Osteoblast (primary cell): ENCODE measurements around the gene RHBDF2. TPM values are rescaled to one million over a fixed set of nuclear protein-coding genes. Genes with fewer than 3 reads are reported as not detected.

ENCODE experiments used
- DNase-seq: peaks from one replicate; pipeline ENCODE4 v3.0.0; 2011; ENCODE audit warnings: low spot score, mixed read lengths; ENCODE audit not compliant: insufficient read length; ENCODE audit errors: missing footprints
- H2AFZ ChIP-seq: 2 replicates; pipeline ENCODE4 v1.6.0; 2011; ENCODE audit warnings: mild to moderate bottlenecking, low read length
- H3K27ac ChIP-seq: 2 replicates; pipeline ENCODE4 v1.5.1; 2011; ENCODE audit warnings: mild to moderate bottlenecking, low read depth, low read length, moderate library complexity
- H3K27me3 ChIP-seq: 2 replicates; pipeline ENCODE4 v1.6.0; 2012; ENCODE audit warnings: mild to moderate bottlenecking, control low read depth, inconsistent platforms, low read length, moderate library complexity; ENCODE audit not compliant: insufficient read depth
- H3K36me3 ChIP-seq: 2 replicates; pipeline ENCODE4 v1.5.1; 2011; ENCODE audit warnings: mild to moderate bottlenecking, low read length, control low read depth, moderate library complexity; ENCODE audit not compliant: insufficient read depth
- H3K4me1 ChIP-seq: 2 replicates; pipeline ENCODE4 v1.5.1; 2011; ENCODE audit warnings: mild to moderate bottlenecking, low read length, control low read depth, moderate library complexity; ENCODE audit not compliant: insufficient read depth
- H3K4me2 ChIP-seq: 2 replicates; pipeline ENCODE4 v1.6.0; 2011; ENCODE audit warnings: mild to moderate bottlenecking, low read length; ENCODE audit not compliant: insufficient read depth
- H3K4me3 ChIP-seq: fragments of 200-600 bp; sonication (generic); 3 replicates; pipeline ENCODE4 v1.5.1; 2012; ENCODE audit warnings: mild to moderate bottlenecking, low read length, inconsistent platforms; ENCODE audit not compliant: insufficient read depth
- H3K79me2 ChIP-seq: 2 replicates; pipeline ENCODE4 v1.6.0; 2012; ENCODE audit warnings: mild to moderate bottlenecking, low read length, control low read depth, inconsistent platforms; ENCODE audit not compliant: insufficient read depth
- H3K9me3 ChIP-seq: 2 replicates; pipeline ENCODE4 v1.5.1; 2011; ENCODE audit warnings: low read depth, low read length, control low read depth
- H4K20me1 ChIP-seq: 2 replicates; pipeline ENCODE4 v1.6.0; 2012; ENCODE audit warnings: mild to moderate bottlenecking, low read length, control low read depth; ENCODE audit not compliant: insufficient read depth
- CTCF ChIP-seq: IDR thresholded peaks from 2 replicates; pipeline ENCODE4 v1.5.1; 2011; ENCODE audit warnings: mild to moderate bottlenecking, low read depth, low read length, moderate library complexity; ENCODE audit errors: extremely low read depth
- total RNA-seq: library from RNA; depleted of rRNA; stranded (reverse); fragments of >200 nt; gene quantifications from 2 replicates; pipeline ENCODE4 v1.2.3, GENCODE V29; 2012

The RHBDF2 gene
- total RNA-seq, 1 donor = 8.3 TPM

- H3K79me2 ChIP-seq = peaks cover 86% of the 10 kb centered on the region
- H3K9me3 ChIP-seq = no peaks in the 10 kb centered on the region
- peak overlapping the region; percentile 82 for H3K27ac ChIP-seq
- H3K36me3 ChIP-seq = no peaks in the 10 kb centered on the region
- H3K4me2 ChIP-seq = peak overlapping the region; percentile 67
- H3K27me3 ChIP-seq = no peaks in the 10 kb centered on the region
- H3K4me3 ChIP-seq = no peak overlapping the region
- no peak overlapping the region for H2AFZ ChIP-seq
- DNase-seq = no peak
- TF ChIP-seq CTCF = no peak
- peaks cover 64% of the 10 kb centered on the region for H3K4me1 ChIP-seq
- H4K20me1 ChIP-seq = peaks cover 54% of the 10 kb centered on the region
Observed at GRCh38 chr17:76447931-76448652, 53.1 kb downstream of the RHBDF2 start.

GRCh38 chr17:76446449-76447231 is 54.6 kb downstream of the RHBDF2 start:
- Histone ChIP-seq H3K79me2 (peaks cover 88% of the 10 kb centered on the region), H3K9me3 (no peaks in the 10 kb centered on the region), H3K4me3 (peak overlapping the region; percentile 47), H3K4me2 (peak overlapping the region; percentile 67), H3K27me3 (no peaks in the 10 kb centered on the region), H4K20me1 (peaks cover 60% of the 10 kb centered on the region), H3K36me3 (no peaks in the 10 kb centered on the region), H2AFZ (no peak overlapping the region), H3K4me1 (peaks cover 71% of the 10 kb centered on the region), H3K27ac (peak overlapping the region; percentile 82)
- no peak for TF ChIP-seq CTCF
- DNase-seq = peak; percentile 90

- peak overlapping the region; percentile 67 for H3K4me2 ChIP-seq
- TF ChIP-seq CTCF = no peak
- H3K9me3 ChIP-seq = no peaks in the 10 kb centered on the region
- H2AFZ ChIP-seq = no peak overlapping the region
- peak overlapping the region; percentile 82 for H3K27ac ChIP-seq
- H3K27me3 ChIP-seq = no peaks in the 10 kb centered on the region
- peaks cover 64% of the 10 kb centered on the region for H3K4me1 ChIP-seq
- peak overlapping the region; percentile 47 for H3K4me3 ChIP-seq
- no peaks in the 10 kb centered on the region for H3K36me3 ChIP-seq
- peaks cover 88% of the 10 kb centered on the region for H3K79me2 ChIP-seq
- DNase-seq = no peak
- peaks cover 56% of the 10 kb centered on the region for H4K20me1 ChIP-seq
Observed at GRCh38 chr17:76445697-76446448, 55.4 kb downstream of the RHBDF2 start.
